ENCODE results near the gene MIAT. TPM values are rescaled to one million over a fixed set of nuclear protein-coding genes. Genes with fewer than 3 reads are reported as not detected.
"Not testable (repeated sequence)": the region's sequence is repeated elsewhere in the genome, so short reads cannot be mapped to it uniquely, and the experiment has no call there.

Gene MIAT
- total RNA-seq, 2 experiments from 2014 or later: 52.3 to 58.7 TPM

GRCh38 chr22:26685601-26686000 is 28.2 kb downstream of the MIAT start:
- Mint-ChIP-seq H3K36me3 (peaks cover 26% of the 10 kb centered on the region), H3K27ac (no peak overlapping the region), H3K9me3 (no peaks in the 10 kb centered on the region), H3K4me1 (ENCODE audit: low read depth) (peaks cover 34% of the 10 kb centered on the region), H3K4me3 (no peak overlapping the region), H3K27me3 (no peaks in the 10 kb centered on the region)
- ChIA-PET POLR2A (no interaction called here), CTCF (no interaction called here)
- intact Hi-C loops (cut with micrococcal nuclease): no loop called here
- no peak for DNase-seq

DNA sequence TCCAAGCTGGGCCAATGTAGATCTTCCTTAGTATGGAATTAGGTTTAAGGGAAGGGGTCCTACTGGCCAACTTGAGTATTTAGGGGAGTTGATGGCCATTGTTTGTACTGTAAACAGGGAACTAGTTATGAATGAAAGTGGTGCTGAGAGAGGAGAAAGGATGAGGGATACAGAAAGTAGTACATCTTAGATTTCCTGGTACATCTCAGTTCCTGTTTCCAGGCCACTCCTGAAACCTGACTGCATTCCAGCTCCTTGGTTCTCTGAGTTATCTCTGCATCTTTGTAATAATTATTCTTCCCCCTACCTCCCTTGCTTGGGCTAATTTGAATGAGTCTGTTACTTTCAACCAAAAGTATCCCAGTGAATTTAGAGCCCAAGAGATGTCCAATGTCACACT is 30.1 kb downstream of the MIAT start:
- POLR2A ChIA-PET: no interaction called here
- H3K36me3 Mint-ChIP-seq: peaks cover 11% of the 10 kb centered on the region
- no peak overlapping the region for H3K4me3 Mint-ChIP-seq
- no peaks in the 10 kb centered on the region for H3K9me3 Mint-ChIP-seq
- intact Hi-C loops (cut with micrococcal nuclease): no loop called here
- H3K27me3 Mint-ChIP-seq: no peaks in the 10 kb centered on the region
- CTCF ChIA-PET: no interaction called here
- H3K4me1 Mint-ChIP-seq (ENCODE audit: low read depth): peaks cover 50% of the 10 kb centered on the region
- peak overlapping the region; percentile 20 for H3K27ac Mint-ChIP-seq
- DNase-seq: no peak

GRCh38 chr22:26689513-26690301 is 32.3 kb downstream of the MIAT start:
- Mint-ChIP-seq H3K36me3 (peaks cover 10% of the 10 kb centered on the region), H3K27ac (no peak overlapping the region), H3K9me3 (no peaks in the 10 kb centered on the region), H3K4me3 (no peak overlapping the region), H3K27me3 (no peaks in the 10 kb centered on the region), H3K4me1 (ENCODE audit: low read depth) (peaks cover 48% of the 10 kb centered on the region)
- ChIA-PET POLR2A (no interaction called here), CTCF (interaction anchor here (1.7 kb wide), 1 partner anchor 11 kb away, joined by 7 read pairs; no protein-coding TSS in a partner anchor)
- intact Hi-C loops (cut with micrococcal nuclease): no loop called here
- no peak for DNase-seq

DNA sequence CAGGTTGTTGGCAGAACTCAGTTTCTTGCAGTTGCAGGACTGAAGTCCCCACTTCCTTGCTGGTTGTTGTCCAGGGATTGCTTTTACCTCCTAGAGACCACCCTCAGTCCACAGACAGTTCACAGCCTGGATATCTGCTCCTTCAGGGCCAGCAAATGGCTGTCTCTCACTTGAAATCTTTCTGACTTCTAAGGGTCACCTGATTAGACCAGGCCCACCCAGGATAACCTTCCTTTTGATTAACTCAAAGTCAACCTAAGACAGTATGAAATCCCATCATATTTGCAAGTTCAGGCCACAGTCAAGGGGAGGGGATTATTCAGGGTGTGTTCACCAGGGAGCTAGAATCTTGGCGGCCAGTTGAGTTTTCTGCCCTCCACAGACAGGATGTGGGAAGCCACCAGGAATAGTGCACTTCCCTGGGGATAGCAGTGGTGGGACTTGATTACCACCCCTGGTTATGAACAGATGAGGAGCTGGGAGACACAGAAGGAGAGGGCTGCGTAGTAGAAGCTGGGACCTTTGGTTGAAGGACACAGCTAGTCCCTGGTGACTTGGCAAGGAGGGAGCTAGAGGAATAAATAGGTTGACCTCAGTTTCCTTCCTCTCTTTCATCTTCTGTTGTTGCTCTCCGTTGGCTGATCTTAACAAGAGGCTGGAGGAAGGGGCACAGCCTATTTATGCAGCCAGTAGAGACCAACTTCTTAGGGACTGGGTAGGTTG is 33.4 kb downstream of the MIAT start:
- Mint-ChIP-seq H3K4me3 (no peak overlapping the region), H3K9me3 (no peaks in the 10 kb centered on the region), H3K27ac (no peak overlapping the region), H3K27me3 (no peaks in the 10 kb centered on the region), H3K36me3 (peaks cover 20% of the 10 kb centered on the region), H3K4me1 (ENCODE audit: low read depth) (peaks cover 53% of the 10 kb centered on the region)
- no peak for DNase-seq
- CTCF ChIA-PET: interaction anchor here (2.0 kb wide), 1 partner anchor 12 kb away, joined by 12 read pairs; no protein-coding TSS in a partner anchor
- POLR2A ChIA-PET: no interaction called here
- intact Hi-C loops (cut with micrococcal nuclease): no loop called here

- intact Hi-C loops (cut with micrococcal nuclease): no loop called here
- ChIA-PET POLR2A (no interaction called here), CTCF (interaction anchor here (2.0 kb wide), 1 partner anchor 12 kb away, joined by 12 read pairs; no protein-coding TSS in a partner anchor)
- Mint-ChIP-seq H3K4me1 (ENCODE audit: low read depth) (peaks cover 51% of the 10 kb centered on the region), H3K27me3 (no peaks in the 10 kb centered on the region), H3K27ac (no peak overlapping the region), H3K4me3 (no peak overlapping the region), H3K36me3 (peaks cover 23% of the 10 kb centered on the region), H3K9me3 (no peaks in the 10 kb centered on the region)
- no peak for DNase-seq
These were observed 34.0 kb downstream of the MIAT start for GRCh38 chr22:26691377-26691716.

- Mint-ChIP-seq H3K27me3 (no peaks in the 10 kb centered on the region), H3K4me3 (no peak overlapping the region), H3K9me3 (no peaks in the 10 kb centered on the region), H3K36me3 (peaks cover 28% of the 10 kb centered on the region), H3K27ac (no peak overlapping the region), H3K4me1 (ENCODE audit: low read depth) (peaks cover 44% of the 10 kb centered on the region)
- no peak for DNase-seq
- intact Hi-C loops (cut with micrococcal nuclease): no loop called here
- ChIA-PET CTCF (interaction anchor here (2.0 kb wide), 1 partner anchor 13 kb away, joined by 12 read pairs; no protein-coding TSS in a partner anchor), POLR2A (no interaction called here)
These were observed 34.8 kb downstream of the MIAT start for GRCh38 chr22:26692215-26692614.

GRCh38 chr22:26697151-26697550 is 39.8 kb downstream of the MIAT start:
- Mint-ChIP-seq H3K4me1 (ENCODE audit: low read depth) (peaks cover 10% of the 10 kb centered on the region), H3K36me3 (peaks cover 51% of the 10 kb centered on the region), H3K4me3 (no peak overlapping the region), H3K9me3 (peaks cover 10% of the 10 kb centered on the region), H3K27ac (no peak overlapping the region), H3K27me3 (no peaks in the 10 kb centered on the region)
- CTCF ChIA-PET: interaction anchor here (1.3 kb wide), 1 partner anchor 18 kb away, joined by 3 read pairs; no protein-coding TSS in a partner anchor
- DNase-seq: no peak
- intact Hi-C loops (cut with micrococcal nuclease): no loop called here
- POLR2A ChIA-PET: no interaction called here

- H3K27ac Mint-ChIP-seq: no peak overlapping the region
- DNase-seq: no peak
- H3K27me3 Mint-ChIP-seq: no peaks in the 10 kb centered on the region
- peaks cover 23% of the 10 kb centered on the region for H3K4me1 Mint-ChIP-seq (ENCODE audit: low read depth)
- peaks cover 10% of the 10 kb centered on the region for H3K9me3 Mint-ChIP-seq
- intact Hi-C loops (cut with micrococcal nuclease): no loop called here
- POLR2A ChIA-PET: no interaction called here
- H3K4me3 Mint-ChIP-seq: no peak overlapping the region
- peaks cover 43% of the 10 kb centered on the region for H3K36me3 Mint-ChIP-seq
- CTCF ChIA-PET: no interaction called here
These were observed 43.1 kb downstream of the MIAT start for GRCh38 chr22:26700462-26700861.

DNA sequence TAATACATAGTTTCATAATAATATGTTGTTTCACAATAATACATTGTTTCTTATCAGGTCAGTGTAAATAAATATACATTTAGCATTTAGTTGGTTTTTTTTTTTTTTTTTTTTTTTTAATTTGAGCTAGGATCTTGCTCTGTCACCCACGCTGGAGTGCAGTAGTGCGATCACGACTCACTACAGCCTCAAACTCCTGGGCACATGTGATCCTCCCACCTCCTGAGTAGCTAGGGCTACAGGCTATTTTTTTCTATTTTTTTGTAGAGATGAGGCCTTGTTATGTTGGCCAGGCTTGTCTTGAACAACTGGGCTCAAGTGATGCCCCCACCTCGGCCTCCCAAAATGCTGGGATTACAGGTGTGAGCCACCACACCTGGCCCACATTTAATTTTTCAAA is 43.5 kb downstream of the MIAT start:
- intact Hi-C loops (cut with micrococcal nuclease): no loop called here
- H3K9me3 Mint-ChIP-seq: peaks cover 10% of the 10 kb centered on the region
- no peak for DNase-seq
- peaks cover 42% of the 10 kb centered on the region for H3K36me3 Mint-ChIP-seq
- no peak overlapping the region for H3K27ac Mint-ChIP-seq
- H3K4me1 Mint-ChIP-seq (ENCODE audit: low read depth): peaks cover 21% of the 10 kb centered on the region
- no peaks in the 10 kb centered on the region for H3K27me3 Mint-ChIP-seq
- CTCF ChIA-PET: no interaction called here
- POLR2A ChIA-PET: no interaction called here
- H3K4me3 Mint-ChIP-seq: no peak overlapping the region

DNA sequence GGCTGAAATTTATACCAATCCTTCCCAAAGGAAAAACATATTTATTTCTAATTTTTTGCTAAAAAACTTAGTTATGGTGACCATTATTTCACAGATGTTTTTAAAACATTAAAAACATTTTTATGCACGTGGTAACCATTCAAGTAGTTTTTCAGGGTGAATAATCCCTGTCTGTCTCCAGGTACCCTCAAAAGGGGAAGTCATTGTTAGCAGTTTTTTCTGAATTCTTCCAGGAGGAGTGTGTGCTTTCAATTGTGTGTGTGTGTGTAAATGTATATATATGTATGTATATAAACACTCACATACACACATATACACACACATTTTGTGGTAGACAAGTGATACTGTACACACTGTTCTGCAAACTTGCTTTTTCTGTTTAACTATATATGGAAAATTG is 43.9 kb downstream of the MIAT start:
- no peak overlapping the region for H3K27ac Mint-ChIP-seq
- H3K9me3 Mint-ChIP-seq: peaks cover 10% of the 10 kb centered on the region
- H3K4me1 Mint-ChIP-seq (ENCODE audit: low read depth): peaks cover 21% of the 10 kb centered on the region
- ChIA-PET CTCF (no interaction called here), POLR2A (no interaction called here)
- H3K4me3 Mint-ChIP-seq: no peak overlapping the region
- intact Hi-C loops (cut with micrococcal nuclease): no loop called here
- no peaks in the 10 kb centered on the region for H3K27me3 Mint-ChIP-seq
- H3K36me3 Mint-ChIP-seq: peaks cover 42% of the 10 kb centered on the region
- no peak for DNase-seq

DNA sequence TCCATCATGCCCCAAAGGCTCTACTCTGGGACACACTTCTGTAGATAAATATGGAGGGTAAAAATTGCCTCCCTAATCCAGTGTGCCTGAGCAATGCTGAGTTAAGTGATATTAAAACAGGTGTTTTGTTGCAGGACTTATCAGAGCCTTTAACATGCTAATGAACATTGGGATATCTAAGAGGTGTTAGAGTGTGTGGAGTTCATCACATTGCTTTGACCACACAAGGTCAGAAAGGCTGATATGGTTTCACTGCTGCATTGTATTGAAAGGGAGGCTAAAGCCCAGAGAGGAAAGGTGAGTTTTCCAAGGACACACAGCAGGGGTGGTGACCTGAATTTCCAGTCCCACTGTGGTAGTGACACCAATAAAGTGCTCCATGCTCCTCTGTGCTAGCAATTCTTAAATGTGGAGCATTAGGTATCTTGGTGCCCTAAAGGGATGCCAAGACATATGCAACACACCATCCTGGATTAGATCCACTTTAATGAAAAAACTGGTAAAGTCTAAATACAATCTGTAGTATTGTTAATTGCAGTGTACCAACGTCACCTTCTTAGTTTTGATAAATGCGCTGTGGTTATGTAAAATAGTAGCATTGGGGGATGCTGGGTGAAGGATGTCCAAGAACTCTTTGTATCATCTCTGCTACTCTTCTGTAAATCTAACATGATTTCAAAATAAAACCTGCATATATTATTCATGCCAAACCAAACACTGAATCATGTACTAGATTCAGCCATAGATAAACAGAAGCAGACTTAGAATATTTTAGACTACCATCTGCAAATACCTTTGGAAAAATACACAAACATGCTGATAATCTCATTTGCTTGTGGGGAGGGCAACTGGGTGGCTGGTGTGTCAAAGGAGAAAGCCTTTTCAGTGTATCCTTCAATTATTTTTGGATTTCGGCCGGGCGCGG is 45.8 kb downstream of the MIAT start:
- Mint-ChIP-seq H3K27me3 (no peaks in the 10 kb centered on the region), H3K4me1 (ENCODE audit: low read depth) (peaks cover 21% of the 10 kb centered on the region), H3K4me3 (no peak overlapping the region), H3K36me3 (peaks cover 44% of the 10 kb centered on the region), H3K9me3 (peaks cover 15% of the 10 kb centered on the region), H3K27ac (no peak overlapping the region)
- DNase-seq: no peak
- CTCF ChIA-PET: no interaction called here
- intact Hi-C loops (cut with micrococcal nuclease): no loop called here
- POLR2A ChIA-PET: no interaction called here

DNA sequence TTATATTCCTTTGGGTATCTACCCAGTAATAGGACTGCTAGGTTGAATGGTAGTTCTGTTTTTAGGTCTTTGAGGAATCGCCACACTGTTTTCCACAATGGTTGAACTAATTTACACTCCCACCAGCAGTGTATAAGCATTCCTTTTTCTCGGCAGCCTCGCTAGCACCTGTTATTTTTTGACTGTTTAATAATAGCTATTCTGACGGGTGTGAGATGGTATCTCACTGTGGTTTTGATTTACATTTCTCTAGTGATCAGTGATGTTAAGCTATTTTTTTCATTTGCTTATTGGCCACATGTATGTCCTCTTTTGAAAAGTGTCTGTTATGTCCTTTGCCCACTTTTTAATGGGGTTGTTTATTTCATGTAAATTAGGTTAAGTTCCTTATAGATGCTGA is 48.0 kb downstream of the MIAT start:
- H3K27ac Mint-ChIP-seq; CTCF ChIA-PET; intact Hi-C loops (cut with micrococcal nuclease): not testable (repeated sequence)

More for the DNA sequence above, 48.0 kb downstream of the MIAT start:
- Mint-ChIP-seq H3K36me3 (peaks cover 31% of the 10 kb centered on the region), H3K4me1 (ENCODE audit: low read depth) (peaks cover 30% of the 10 kb centered on the region)
- H3K9me3 Mint-ChIP-seq, POLR2A ChIA-PET, H3K4me3 Mint-ChIP-seq, H3K27me3 Mint-ChIP-seq, DNase-seq: not testable (repeated sequence)
